Neural cell (in vitro differentiated cells): ENCODE results near the gene COX10. TPM values are rescaled to one million over a fixed set of nuclear protein-coding genes. Genes with fewer than 3 reads are reported as not detected.

Experiments used
- H2AFZ ChIP-seq: fragments of 200-600, 300-800 bp; sonication (generic), shearing (Covaris generic); 2 replicates; pipeline ENCODE4 v1.6.0; 2014; ENCODE audit warnings: low read depth, mild to moderate bottlenecking, antibody characterized with exemption, low read length, moderate library complexity
- H3F3A ChIP-seq: fragments of 200-600 bp; shearing (Covaris generic); 2 replicates; pipeline ENCODE4 v1.6.1; 2016; ENCODE audit warnings: mild to moderate bottlenecking, moderate library complexity, mixed read lengths, antibody characterized with exemption, low read length; ENCODE audit not compliant: insufficient read depth, poor library complexity, severe bottlenecking
- H3K27ac ChIP-seq: fragments of 200-600, 300-800 bp; sonication (generic), shearing (Covaris generic); 2 replicates; pipeline ENCODE4 v1.5.1; 2014; ENCODE audit warnings: mild to moderate bottlenecking, low read length, moderate library complexity
- H3K27me3 ChIP-seq: fragments of 300-800, 200-600 bp; sonication (generic), shearing (Covaris generic); 2 replicates; pipeline ENCODE4 v1.6.0; 2014; ENCODE audit warnings: mild to moderate bottlenecking, low read depth, low read length, moderate library complexity; ENCODE audit not compliant: insufficient read depth
- H3K36me3 ChIP-seq: fragments of 300-800, 200-600 bp; sonication (generic), shearing (Covaris generic); 2 replicates; pipeline ENCODE4 v1.5.1; 2014; ENCODE audit warnings: mild to moderate bottlenecking, antibody characterized with exemption, low read length, moderate library complexity; ENCODE audit not compliant: insufficient read depth
- H3K4me2 ChIP-seq: fragments of 300-800, 200-600 bp; sonication (generic), shearing (Covaris generic); 2 replicates; pipeline ENCODE4 v1.6.0; 2014; ENCODE audit warnings: mild to moderate bottlenecking, low read length
- H3K4me3 ChIP-seq: fragments of 300-800, 200-600 bp; sonication (generic), shearing (Covaris generic); 2 replicates; pipeline ENCODE4 v1.5.1; 2014; ENCODE audit warnings: mild to moderate bottlenecking, low read length, moderate library complexity
- H3K79me2 ChIP-seq: fragments of 200-600 bp; shearing (Covaris generic); replicated peaks from 2 replicates; pipeline ENCODE4 v1.6.0; 2014; ENCODE audit warnings: mild to moderate bottlenecking, low read length, moderate library complexity; ENCODE audit not compliant: insufficient read depth
- H3K9ac ChIP-seq: fragments of 300-800, 200-600 bp; sonication (generic), shearing (Covaris generic); 2 replicates; pipeline ENCODE4 v1.6.1; 2016; ENCODE audit warnings: mild to moderate bottlenecking, low read length, mixed read lengths
- H3K9me2 ChIP-seq: fragments of 200-600 bp; shearing (Covaris generic); 2 replicates; pipeline ENCODE4 v1.6.1; 2016; ENCODE audit warnings: mild to moderate bottlenecking, low read length, mixed read lengths; ENCODE audit not compliant: insufficient read depth
- H3K9me3 ChIP-seq: fragments of 200-600, 300-800 bp; sonication (generic), shearing (Covaris generic); 2 replicates; pipeline ENCODE4 v1.6.1; 2016; ENCODE audit warnings: mild to moderate bottlenecking, mixed run types, low read length, moderate library complexity, mixed read lengths
- H4K20me1 ChIP-seq: fragments of 200-600 bp; shearing (Covaris generic); 2 replicates; pipeline ENCODE4 v1.6.1; 2016; ENCODE audit warnings: mild to moderate bottlenecking, mixed run types; ENCODE audit not compliant: insufficient read depth
- EP300 ChIP-seq: fragments of 450-650 bp; conservative IDR thresholded peaks from 2 replicates; pipeline ENCODE4 v1.6.1; 2014; ENCODE audit warnings: antibody characterized with exemption, mild to moderate bottlenecking, moderate library complexity; ENCODE audit not compliant: poor library complexity, severe bottlenecking
- EZH2 ChIP-seq: fragments of 200-600, 300-800 bp; shearing (Covaris generic), sonication (generic); IDR thresholded peaks from 2 replicates; pipeline ENCODE4 v1.6.1; 2014; ENCODE audit warnings: antibody characterized with exemption, low read length, borderline replicate concordance, mild to moderate bottlenecking; ENCODE audit not compliant: insufficient read depth, poor library complexity, severe bottlenecking
- MXI1 ChIP-seq: fragments of 450-650 bp; conservative IDR thresholded peaks from 2 replicates; pipeline ENCODE4 v1.6.1; 2014; ENCODE audit warnings: antibody characterized with exemption, mild to moderate bottlenecking; ENCODE audit not compliant: poor library complexity, severe bottlenecking
- POLR2AphosphoS5 ChIP-seq: IDR thresholded peaks from 2 replicates; pipeline ENCODE4 v1.6.1; 2012
- RAD21 ChIP-seq: fragments of 450-650 bp; conservative IDR thresholded peaks from 2 replicates; pipeline ENCODE4 v1.6.1; 2014; ENCODE audit warnings: antibody characterized with exemption, mild to moderate bottlenecking, moderate library complexity
- SMC3 ChIP-seq: fragments of 450-650 bp; conservative IDR thresholded peaks from 2 replicates; pipeline ENCODE4 v1.6.1; 2014; ENCODE audit warnings: antibody characterized with exemption, mild to moderate bottlenecking, moderate library complexity; ENCODE audit not compliant: poor library complexity
- TAF1 ChIP-seq: IDR thresholded peaks from 2 replicates; pipeline ENCODE4 v1.6.1; 2012; ENCODE audit warnings: low read depth
- polyA plus RNA-seq: library from polyadenylated mRNA; depleted of rRNA; stranded (reverse); fragments of >200 nt; gene quantifications from 2 replicates; pipeline ENCODE4 v1.2.3, GENCODE V29; 2014
- TF ChIP-seq, protein P1 (sequence below): fragments of 450-650 bp; IDR thresholded peaks from 2 replicates; pipeline ENCODE4 v1.5.1; 2014; ENCODE audit warnings: antibody characterized with exemption, mild to moderate bottlenecking, moderate library complexity; ENCODE audit not compliant: poor library complexity, severe bottlenecking
- TF ChIP-seq, protein P2 (sequence below): IDR thresholded peaks from 2 replicates; pipeline ENCODE4 v1.6.1; 2012; ENCODE audit warnings: borderline replicate concordance

COX10 gene
- polyA plus RNA-seq, 1 donor from 2014 or later = 7.2 TPM

- Histone ChIP-seq H3K4me2 (no peak overlapping the region), H3K9ac (no peak overlapping the region), H4K20me1 (no peaks in the 10 kb centered on the region), H3K9me3 (no peaks in the 10 kb centered on the region), H3K27me3 (no peaks in the 10 kb centered on the region), H3K36me3 (peaks cover 4% of the 10 kb centered on the region), H3K4me3 (no peak overlapping the region), H3K79me2 (no peaks in the 10 kb centered on the region), H3K27ac (no peak overlapping the region), H3K9me2 (no peaks in the 10 kb centered on the region), H2AFZ (no peak overlapping the region), H3F3A (no peaks in the 10 kb centered on the region)
- no peak for TF ChIP-seq EP300
- TF ChIP-seq, protein P1, sequence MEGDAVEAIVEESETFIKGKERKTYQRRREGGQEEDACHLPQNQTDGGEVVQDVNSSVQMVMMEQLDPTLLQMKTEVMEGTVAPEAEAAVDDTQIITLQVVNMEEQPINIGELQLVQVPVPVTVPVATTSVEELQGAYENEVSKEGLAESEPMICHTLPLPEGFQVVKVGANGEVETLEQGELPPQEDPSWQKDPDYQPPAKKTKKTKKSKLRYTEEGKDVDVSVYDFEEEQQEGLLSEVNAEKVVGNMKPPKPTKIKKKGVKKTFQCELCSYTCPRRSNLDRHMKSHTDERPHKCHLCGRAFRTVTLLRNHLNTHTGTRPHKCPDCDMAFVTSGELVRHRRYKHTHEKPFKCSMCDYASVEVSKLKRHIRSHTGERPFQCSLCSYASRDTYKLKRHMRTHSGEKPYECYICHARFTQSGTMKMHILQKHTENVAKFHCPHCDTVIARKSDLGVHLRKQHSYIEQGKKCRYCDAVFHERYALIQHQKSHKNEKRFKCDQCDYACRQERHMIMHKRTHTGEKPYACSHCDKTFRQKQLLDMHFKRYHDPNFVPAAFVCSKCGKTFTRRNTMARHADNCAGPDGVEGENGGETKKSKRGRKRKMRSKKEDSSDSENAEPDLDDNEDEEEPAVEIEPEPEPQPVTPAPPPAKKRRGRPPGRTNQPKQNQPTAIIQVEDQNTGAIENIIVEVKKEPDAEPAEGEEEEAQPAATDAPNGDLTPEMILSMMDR = no peak
- TF ChIP-seq SMC3 = no peak
- TF ChIP-seq EZH2 = no peak
- TF ChIP-seq RAD21 = no peak
- no peak for TF ChIP-seq POLR2AphosphoS5
- TF ChIP-seq, protein P2, sequence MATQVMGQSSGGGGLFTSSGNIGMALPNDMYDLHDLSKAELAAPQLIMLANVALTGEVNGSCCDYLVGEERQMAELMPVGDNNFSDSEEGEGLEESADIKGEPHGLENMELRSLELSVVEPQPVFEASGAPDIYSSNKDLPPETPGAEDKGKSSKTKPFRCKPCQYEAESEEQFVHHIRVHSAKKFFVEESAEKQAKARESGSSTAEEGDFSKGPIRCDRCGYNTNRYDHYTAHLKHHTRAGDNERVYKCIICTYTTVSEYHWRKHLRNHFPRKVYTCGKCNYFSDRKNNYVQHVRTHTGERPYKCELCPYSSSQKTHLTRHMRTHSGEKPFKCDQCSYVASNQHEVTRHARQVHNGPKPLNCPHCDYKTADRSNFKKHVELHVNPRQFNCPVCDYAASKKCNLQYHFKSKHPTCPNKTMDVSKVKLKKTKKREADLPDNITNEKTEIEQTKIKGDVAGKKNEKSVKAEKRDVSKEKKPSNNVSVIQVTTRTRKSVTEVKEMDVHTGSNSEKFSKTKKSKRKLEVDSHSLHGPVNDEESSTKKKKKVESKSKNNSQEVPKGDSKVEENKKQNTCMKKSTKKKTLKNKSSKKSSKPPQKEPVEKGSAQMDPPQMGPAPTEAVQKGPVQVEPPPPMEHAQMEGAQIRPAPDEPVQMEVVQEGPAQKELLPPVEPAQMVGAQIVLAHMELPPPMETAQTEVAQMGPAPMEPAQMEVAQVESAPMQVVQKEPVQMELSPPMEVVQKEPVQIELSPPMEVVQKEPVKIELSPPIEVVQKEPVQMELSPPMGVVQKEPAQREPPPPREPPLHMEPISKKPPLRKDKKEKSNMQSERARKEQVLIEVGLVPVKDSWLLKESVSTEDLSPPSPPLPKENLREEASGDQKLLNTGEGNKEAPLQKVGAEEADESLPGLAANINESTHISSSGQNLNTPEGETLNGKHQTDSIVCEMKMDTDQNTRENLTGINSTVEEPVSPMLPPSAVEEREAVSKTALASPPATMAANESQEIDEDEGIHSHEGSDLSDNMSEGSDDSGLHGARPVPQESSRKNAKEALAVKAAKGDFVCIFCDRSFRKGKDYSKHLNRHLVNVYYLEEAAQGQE = no peak
- no peak for TF ChIP-seq MXI1
- TF ChIP-seq TAF1 = no peak
Observed at GRCh38 chr17:14061666-14062560, 7.4 kb upstream of the COX10 start.

GRCh38 chr17:14067347-14067746 lies 2.0 kb upstream of the COX10 start:
- TF ChIP-seq MXI1 = no peak
- TF ChIP-seq, protein P2 = no peak
- no peak for TF ChIP-seq SMC3
- TF ChIP-seq POLR2AphosphoS5 = no peak
- TF ChIP-seq EP300 = no peak
- TF ChIP-seq, protein P1 = no peak
- no peak for TF ChIP-seq RAD21
- no peak for TF ChIP-seq EZH2
- TF ChIP-seq TAF1 = no peak
- Histone ChIP-seq H2AFZ (no peak overlapping the region), H3K4me2 (no peak overlapping the region), H3K4me3 (no peak overlapping the region), H3K27ac (no peak overlapping the region), H3K27me3 (no peaks in the 10 kb centered on the region), H3K36me3 (peaks cover 4% of the 10 kb centered on the region), H4K20me1 (no peaks in the 10 kb centered on the region), H3K79me2 (peaks cover 20% of the 10 kb centered on the region), H3K9me3 (no peaks in the 10 kb centered on the region), H3K9me2 (no peaks in the 10 kb centered on the region), H3K9ac (no peak overlapping the region), H3F3A (no peaks in the 10 kb centered on the region)
